Keratinocyte (primary cell): ENCODE results near the gene EPB41L2. TPM values are rescaled to one million over a fixed set of nuclear protein-coding genes. Genes with fewer than 3 reads are reported as not detected.

ENCODE experiments used
- DNase-seq: peaks from one replicate; pipeline ENCODE4 v3.0.0-alpha.2; 2011; ENCODE audit warnings: low read depth, missing footprints, low spot score
- FAIRE-seq: peaks from 2 replicates; lab custom pipeline; 2011; peaks lifted over from hg19 to GRCh38; lab: Jason Lieb, UNC
- H2AFZ ChIP-seq: 2 replicates; pipeline ENCODE4 v1.6.0; 2012; ENCODE audit warnings: low read length, control low read depth, inconsistent platforms; ENCODE audit not compliant: control insufficient read depth
- H3K27ac ChIP-seq: 2 replicates; pipeline ENCODE4 v1.5.1; 2011; ENCODE audit warnings: low read length; ENCODE audit not compliant: control insufficient read depth, insufficient read depth
- H3K27me3 ChIP-seq: 3 replicates; pipeline ENCODE4 v1.6.0; 2011; ENCODE audit warnings: low read length; ENCODE audit not compliant: control insufficient read depth, insufficient read depth; ENCODE audit errors: extremely low read depth
- H3K36me3 ChIP-seq, 2 experiments: 2 replicates in 1 of 2; 3 replicates in 1 of 2; pipeline ENCODE4 v1.5.1; 2011; ENCODE audit warnings: low read length in 2 of 2, mild to moderate bottlenecking in 1 of 2; ENCODE audit not compliant: control insufficient read depth in 2 of 2, insufficient read depth in 2 of 2; ENCODE audit errors: extremely low read depth in 1 of 2
- H3K4me1 ChIP-seq: 3 replicates; pipeline ENCODE4 v1.5.1; 2011; ENCODE audit warnings: low read length; ENCODE audit not compliant: control insufficient read depth, insufficient read depth; ENCODE audit errors: extremely low read depth
- H3K4me2 ChIP-seq: 3 replicates; pipeline ENCODE4 v1.6.0; 2011; ENCODE audit warnings: low read depth, low read length; ENCODE audit not compliant: control insufficient read depth, insufficient read depth; ENCODE audit errors: extremely low read depth
- H3K4me3 ChIP-seq, 3 experiments: fragments of 200-600 bp in 1 of 3; sonication (generic) in 1 of 3; 2 replicates in 2 of 3; 3 replicates in 1 of 3; pipeline ENCODE4 v1.5.1; 2011 to 2016; ENCODE audit warnings: low read length in 3 of 3, mild to moderate bottlenecking in 3 of 3, control low read depth in 2 of 3, inconsistent platforms in 1 of 3, low read depth in 1 of 3, mixed read lengths in 1 of 3, mixed run types in 1 of 3, moderate library complexity in 1 of 3; ENCODE audit not compliant: control insufficient read depth in 2 of 3, insufficient read depth in 2 of 3; ENCODE audit errors: extremely low read depth in 1 of 3
- H3K79me2 ChIP-seq: 2 replicates; pipeline ENCODE4 v1.6.0; 2012; ENCODE audit warnings: low read length; ENCODE audit not compliant: control insufficient read depth, insufficient read depth
- H3K9ac ChIP-seq: 3 replicates; pipeline ENCODE4 v1.6.0; 2011; ENCODE audit warnings: low read length; ENCODE audit not compliant: control insufficient read depth, insufficient read depth; ENCODE audit errors: extremely low read depth
- H3K9me1 ChIP-seq: 3 replicates; pipeline ENCODE4 v1.6.0; 2011; ENCODE audit warnings: low read length; ENCODE audit not compliant: control insufficient read depth, insufficient read depth; ENCODE audit errors: extremely low read depth
- H3K9me3 ChIP-seq: 2 replicates; pipeline ENCODE4 v1.5.1; 2012; ENCODE audit warnings: low read depth, low read length; ENCODE audit not compliant: control insufficient read depth
- H4K20me1 ChIP-seq: 3 replicates; pipeline ENCODE4 v1.6.0; 2011; ENCODE audit warnings: low read length; ENCODE audit not compliant: control insufficient read depth, insufficient read depth; ENCODE audit errors: extremely low read depth
- EZH2 ChIP-seq: IDR thresholded peaks from one replicate; pipeline ENCODE4 v1.6.1; 2012; ENCODE audit warnings: inconsistent platforms, mild to moderate bottlenecking, low read length, moderate library complexity
- dilution Hi-C: fragments of 300-500 bp; cut with MboI; formaldehyde crosslinking; loops from one replicate; pipeline ENCODE4 v1.7.0; 2020; ENCODE audit warnings: low sequenced_read_pairs; ENCODE audit not compliant: extremely low pct_ligation_motif_present
- polyA plus RNA-seq, 5 experiments: library from polyadenylated mRNA; depleted of rRNA in 3 of 5; stranded (reverse) in 3 of 5; stranded (forward) in 1 of 5; unstranded in 1 of 5; fragments of >200 nt; gene quantifications; 1 replicate in 1 of 5; 2 replicates in 3 of 5; 3 replicates in 1 of 5; pipeline versions ENCODE4 v1.2.1 to v1.2.3, GENCODE V29; 2011 to 2012; ENCODE audit warnings: missing spikeins in 2 of 5, low read depth in 1 of 5, low replicate concordance in 1 of 5
- TF ChIP-seq, protein P1 (sequence below), 3 experiments: IDR thresholded peaks in 1 of 3; conservative IDR thresholded peaks in 1 of 3; optimal IDR thresholded peaks in 1 of 3; 2 replicates in 2 of 3; 3 replicates in 1 of 3; pipeline versions ENCODE3 to v1.5.1; 2011; ENCODE audit warnings: low read length in 3 of 3, mild to moderate bottlenecking in 3 of 3, moderate library complexity in 2 of 3, control low read depth in 1 of 3, inconsistent platforms in 1 of 3; ENCODE audit not compliant: insufficient read depth in 2 of 3; ENCODE audit errors: extremely low read depth in 1 of 3

EPB41L2 gene
- polyA plus RNA-seq, 1 donor (not counting 4 experiments of a cell fraction or from before 2014, with no cell fraction given), result 22.0 TPM

- Histone ChIP-seq H2AFZ (no peak overlapping the region), H3K4me2 (no peak overlapping the region), H4K20me1 (no peaks in the 10 kb centered on the region), H3K27ac (no peak overlapping the region), H3K9ac (no peak overlapping the region), H3K4me1 (no peaks in the 10 kb centered on the region), H3K9me1 (no peaks in the 10 kb centered on the region), H3K4me3 (no peak overlapping the region), H3K36me3 (no peaks in the 10 kb centered on the region), H3K9me3 (no peaks in the 10 kb centered on the region), H3K27me3 (no peaks in the 10 kb centered on the region), H3K79me2 (peaks cover 3% of the 10 kb centered on the region)
- dilution Hi-C loops, result no loop called here
- no peak for DNase-seq
- no peak for TF ChIP-seq EZH2
- TF ChIP-seq, protein P1, sequence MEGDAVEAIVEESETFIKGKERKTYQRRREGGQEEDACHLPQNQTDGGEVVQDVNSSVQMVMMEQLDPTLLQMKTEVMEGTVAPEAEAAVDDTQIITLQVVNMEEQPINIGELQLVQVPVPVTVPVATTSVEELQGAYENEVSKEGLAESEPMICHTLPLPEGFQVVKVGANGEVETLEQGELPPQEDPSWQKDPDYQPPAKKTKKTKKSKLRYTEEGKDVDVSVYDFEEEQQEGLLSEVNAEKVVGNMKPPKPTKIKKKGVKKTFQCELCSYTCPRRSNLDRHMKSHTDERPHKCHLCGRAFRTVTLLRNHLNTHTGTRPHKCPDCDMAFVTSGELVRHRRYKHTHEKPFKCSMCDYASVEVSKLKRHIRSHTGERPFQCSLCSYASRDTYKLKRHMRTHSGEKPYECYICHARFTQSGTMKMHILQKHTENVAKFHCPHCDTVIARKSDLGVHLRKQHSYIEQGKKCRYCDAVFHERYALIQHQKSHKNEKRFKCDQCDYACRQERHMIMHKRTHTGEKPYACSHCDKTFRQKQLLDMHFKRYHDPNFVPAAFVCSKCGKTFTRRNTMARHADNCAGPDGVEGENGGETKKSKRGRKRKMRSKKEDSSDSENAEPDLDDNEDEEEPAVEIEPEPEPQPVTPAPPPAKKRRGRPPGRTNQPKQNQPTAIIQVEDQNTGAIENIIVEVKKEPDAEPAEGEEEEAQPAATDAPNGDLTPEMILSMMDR (optimal IDR thresholded peaks at IDR 0.05 in 1 of 3, IDR thresholded peaks at IDR 0.05 in 1 of 3, conservative IDR thresholded peaks at IDR 0.05 in 1 of 3; ENCODE audit: extremely low read depth in 1 of 3, insufficient read depth in 2 of 3, low read length in 3 of 3), result no peak
- no peak for FAIRE-seq
Measured at GRCh38 chr6:131042664-131043063, 20.4 kb downstream of the EPB41L2 start.

GRCh38 chr6:131041814-131042213 lies 21.2 kb downstream of the EPB41L2 start:
- Histone ChIP-seq H2AFZ (no peak overlapping the region), H3K9me3 (no peaks in the 10 kb centered on the region), H3K9ac (no peak overlapping the region), H3K79me2 (peaks cover 3% of the 10 kb centered on the region), H3K9me1 (no peaks in the 10 kb centered on the region), H3K36me3 (no peaks in the 10 kb centered on the region), H3K4me2 (no peak overlapping the region), H3K4me1 (no peaks in the 10 kb centered on the region), H3K4me3 (no peak overlapping the region), H4K20me1 (no peaks in the 10 kb centered on the region), H3K27ac (no peak overlapping the region), H3K27me3 (no peaks in the 10 kb centered on the region)
- DNase-seq (no peak), FAIRE-seq (no peak)
- dilution Hi-C loops, result no loop called here
- TF ChIP-seq, protein P1 (optimal IDR thresholded peaks at IDR 0.05 in 1 of 3, IDR thresholded peaks at IDR 0.05 in 1 of 3, conservative IDR thresholded peaks at IDR 0.05 in 1 of 3; ENCODE audit: extremely low read depth in 1 of 3, insufficient read depth in 2 of 3, low read length in 3 of 3), result no peak
- no peak for TF ChIP-seq EZH2
